Gastrocnemius medialis (tissue), 4 donors: ENCODE measurements around the gene SGIP1. TPM values are rescaled to one million over a fixed set of nuclear protein-coding genes. Genes with fewer than 3 reads are reported as not detected.

Experiments used
- ATAC-seq, 2 donors: fragments of 150-250 bp; one replicate each; pipeline ENCODE4 v1.9.1; 2016
- DNase-seq, 2 donors: peaks; one replicate each; pipeline ENCODE4 v3.0.0-alpha.2; 2019
- H3K27ac ChIP-seq, 4 donors: fragments of 200-600 bp; sonication (generic); 1 replicate in 1 of 4; 2 replicates in 3 of 4; pipeline ENCODE4 v1.5.1; 2016 to 2018; ENCODE audit warnings: mild to moderate bottlenecking in 2 of 4, moderate library complexity in 1 of 4
- H3K27me3 ChIP-seq, 3 donors: fragments of 200-600 bp; sonication (generic) in 2 of 3; 1 replicate in 1 of 3; 2 replicates in 2 of 3; pipeline versions ENCODE4 v1.5.1 to v1.6.0; 2016 to 2019; ENCODE audit warnings: mild to moderate bottlenecking in 1 of 3, moderate library complexity in 1 of 3
- H3K36me3 ChIP-seq, 2 donors: fragments of 200-600 bp; sonication (generic) in 1 of 2; one replicate each; pipeline ENCODE4 v1.5.1; 2017 to 2018
- H3K4me1 ChIP-seq, 2 donors: fragments of 200-600 bp; sonication (generic) in 1 of 2; one replicate each; pipeline ENCODE4 v1.5.1; 2016 to 2017; ENCODE audit warnings: mild to moderate bottlenecking in 2 of 2
- H3K4me3 ChIP-seq, 4 donors: fragments of 200-600 bp; sonication (generic) in 3 of 4; 1 replicate in 1 of 4; 2 replicates in 3 of 4; pipeline ENCODE4 v1.5.1; 2016 to 2019; ENCODE audit warnings: mild to moderate bottlenecking in 2 of 4
- H3K9me3 ChIP-seq, 3 donors: fragments of 200-600 bp; sonication (generic) in 2 of 3; 1 replicate in 1 of 3; 2 replicates in 2 of 3; pipeline ENCODE4 v1.5.1; 2016 to 2019
- POLR2A ChIP-seq, 2 donors: fragments of 450-650 bp; IDR thresholded peaks; one replicate each; pipeline ENCODE4 v1.6.1; 2017; ENCODE audit warnings: antibody characterized with exemption in 2 of 2, mild to moderate bottlenecking in 2 of 2, moderate library complexity in 2 of 2
- in situ Hi-C, 4 donors: fragments of 200-750 bp; cut with MboI; loops; one replicate each; pipeline versions ENCODE4 v1.15.0 to v1.8.0; 2017; ENCODE audit warnings: low sequenced_read_pairs in 4 of 4
- intact Hi-C: fragments of 100-400 bp; cut with DNase I; formaldehyde crosslinking; loops from one replicate; pipeline ENCODE4 v1.15.1; 2023; ENCODE audit warnings: low total_unique reads
- total RNA-seq, 4 donors: library from RNA; depleted of rRNA; stranded (reverse); fragments of >200 nt; gene quantifications; one replicate each; pipeline versions ENCODE4 v1.1.0 to v1.2.3, GENCODE V29; 2016
- TF ChIP-seq, protein P1 (sequence below), 5 experiments: fragments of 450-650 bp in 3 of 5; fragments of 200-600 bp in 2 of 5; sonication (generic) in 2 of 5; IDR thresholded peaks in 4 of 5; conservative IDR thresholded peaks in 1 of 5; 1 replicate in 4 of 5; 2 replicates in 1 of 5; pipeline ENCODE4 v1.5.1; 2016 to 2019; ENCODE audit warnings: antibody characterized with exemption in 5 of 5, mild to moderate bottlenecking in 3 of 5, moderate library complexity in 3 of 5

SGIP1 gene
- total RNA-seq, 4 donors from 2014 or later, result 2.5 to 7.1 (median 2.9) TPM

DNA sequence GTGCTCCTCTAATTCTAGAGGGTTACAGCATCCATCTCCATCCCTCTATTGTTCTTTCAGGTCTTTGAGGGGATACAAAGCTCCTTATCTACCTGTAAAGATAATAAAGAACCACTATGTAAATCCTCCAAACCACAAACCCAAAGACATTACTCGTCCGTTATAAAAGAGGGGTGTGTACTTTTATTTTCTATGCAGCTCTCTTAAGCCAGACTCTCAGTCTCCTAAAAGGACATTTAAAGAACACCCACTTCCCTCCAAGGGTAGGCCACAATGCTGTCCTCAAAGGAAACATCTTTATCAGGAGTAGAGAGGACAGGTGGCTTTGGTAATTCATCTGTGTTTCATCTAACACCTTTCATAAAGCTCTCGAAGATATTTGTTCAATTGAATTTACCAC is 150.4 kb downstream of the SGIP1 start:
- H3K27ac ChIP-seq, result no peak overlapping the region
- intact Hi-C loops, result no loop called here
- no peak for TF ChIP-seq POLR2A (IDR thresholded peaks at IDR 0.05)
- TF ChIP-seq, protein P1, sequence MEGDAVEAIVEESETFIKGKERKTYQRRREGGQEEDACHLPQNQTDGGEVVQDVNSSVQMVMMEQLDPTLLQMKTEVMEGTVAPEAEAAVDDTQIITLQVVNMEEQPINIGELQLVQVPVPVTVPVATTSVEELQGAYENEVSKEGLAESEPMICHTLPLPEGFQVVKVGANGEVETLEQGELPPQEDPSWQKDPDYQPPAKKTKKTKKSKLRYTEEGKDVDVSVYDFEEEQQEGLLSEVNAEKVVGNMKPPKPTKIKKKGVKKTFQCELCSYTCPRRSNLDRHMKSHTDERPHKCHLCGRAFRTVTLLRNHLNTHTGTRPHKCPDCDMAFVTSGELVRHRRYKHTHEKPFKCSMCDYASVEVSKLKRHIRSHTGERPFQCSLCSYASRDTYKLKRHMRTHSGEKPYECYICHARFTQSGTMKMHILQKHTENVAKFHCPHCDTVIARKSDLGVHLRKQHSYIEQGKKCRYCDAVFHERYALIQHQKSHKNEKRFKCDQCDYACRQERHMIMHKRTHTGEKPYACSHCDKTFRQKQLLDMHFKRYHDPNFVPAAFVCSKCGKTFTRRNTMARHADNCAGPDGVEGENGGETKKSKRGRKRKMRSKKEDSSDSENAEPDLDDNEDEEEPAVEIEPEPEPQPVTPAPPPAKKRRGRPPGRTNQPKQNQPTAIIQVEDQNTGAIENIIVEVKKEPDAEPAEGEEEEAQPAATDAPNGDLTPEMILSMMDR (IDR thresholded peaks at IDR 0.05 in 4 of 5, conservative IDR thresholded peaks at IDR 0.05 in 1 of 5), result no peak
- in situ Hi-C loops, result no loop called here
- no peaks in the 10 kb centered on the region for H3K27me3 ChIP-seq
- no peaks in the 10 kb centered on the region for H3K9me3 ChIP-seq
- DNase-seq, result no peak
- H3K36me3 ChIP-seq, result no peaks in the 10 kb centered on the region
- no peak overlapping the region for H3K4me3 ChIP-seq
- no peak for ATAC-seq
- H3K4me1 ChIP-seq, result no peaks in the 10 kb centered on the region

- intact Hi-C loops (no loop called here), in situ Hi-C loops (no loop called here)
- Histone ChIP-seq H3K9me3 (no peaks in the 10 kb centered on the region), H3K4me1 (no peaks in the 10 kb centered on the region), H3K36me3 (no peaks in the 10 kb centered on the region), H3K4me3 (no peak overlapping the region), H3K27ac (no peak overlapping the region), H3K27me3 (no peaks in the 10 kb centered on the region)
- TF ChIP-seq, protein P1 (IDR thresholded peaks at IDR 0.05 in 4 of 5, conservative IDR thresholded peaks at IDR 0.05 in 1 of 5), result no peak
- TF ChIP-seq POLR2A (IDR thresholded peaks at IDR 0.05), result no peak
- DNase-seq (no peak), ATAC-seq (no peak)
These were observed 151.3 kb downstream of the SGIP1 start for GRCh38 chr1:66685265-66685664.

DNA sequence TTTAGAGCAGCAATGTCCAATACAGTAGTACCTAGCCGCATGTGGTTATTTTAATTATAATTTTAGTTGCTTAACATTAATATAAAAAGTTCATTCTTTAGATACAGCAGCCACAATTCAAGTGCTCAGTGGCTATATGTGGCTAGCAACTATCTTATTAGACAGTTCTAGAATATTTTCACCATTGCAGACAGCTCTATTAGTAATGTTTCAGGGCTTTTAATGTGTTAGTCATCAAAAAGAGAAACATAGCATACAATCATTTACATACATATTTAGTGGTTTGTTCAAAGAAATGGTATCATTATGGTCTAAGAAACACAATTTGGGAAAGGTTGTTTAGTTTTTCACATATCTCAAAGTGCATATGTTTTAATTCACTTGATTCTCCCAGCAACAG is 151.7 kb downstream of the SGIP1 start:
- H3K36me3 ChIP-seq, result no peaks in the 10 kb centered on the region
- TF ChIP-seq, protein P1 (IDR thresholded peaks at IDR 0.05 in 4 of 5, conservative IDR thresholded peaks at IDR 0.05 in 1 of 5), result no peak
- TF ChIP-seq POLR2A (IDR thresholded peaks at IDR 0.05), result no peak
- H3K4me1 ChIP-seq, result no peaks in the 10 kb centered on the region
- in situ Hi-C loops (no loop called here), intact Hi-C loops (no loop called here)
- H3K9me3 ChIP-seq, result no peaks in the 10 kb centered on the region
- H3K27ac ChIP-seq, result no peak overlapping the region
- DNase-seq (no peak), ATAC-seq (no peak)
- H3K27me3 ChIP-seq, result no peaks in the 10 kb centered on the region
- H3K4me3 ChIP-seq, result no peak overlapping the region

- Histone ChIP-seq H3K27me3 (no peaks in the 10 kb centered on the region), H3K4me3 (no peak overlapping the region), H3K36me3 (no peaks in the 10 kb centered on the region), H3K4me1 (no peaks in the 10 kb centered on the region), H3K9me3 (no peaks in the 10 kb centered on the region), H3K27ac (no peak overlapping the region)
- ATAC-seq (no peak), DNase-seq (no peak)
- TF ChIP-seq, protein P1 (IDR thresholded peaks at IDR 0.05 in 4 of 5, conservative IDR thresholded peaks at IDR 0.05 in 1 of 5), result no peak
- no peak for TF ChIP-seq POLR2A (IDR thresholded peaks at IDR 0.05)
- in situ Hi-C loops (no loop called here), intact Hi-C loops (no loop called here)
These were observed 152.5 kb downstream of the SGIP1 start for GRCh38 chr1:66686406-66686805.

DNA sequence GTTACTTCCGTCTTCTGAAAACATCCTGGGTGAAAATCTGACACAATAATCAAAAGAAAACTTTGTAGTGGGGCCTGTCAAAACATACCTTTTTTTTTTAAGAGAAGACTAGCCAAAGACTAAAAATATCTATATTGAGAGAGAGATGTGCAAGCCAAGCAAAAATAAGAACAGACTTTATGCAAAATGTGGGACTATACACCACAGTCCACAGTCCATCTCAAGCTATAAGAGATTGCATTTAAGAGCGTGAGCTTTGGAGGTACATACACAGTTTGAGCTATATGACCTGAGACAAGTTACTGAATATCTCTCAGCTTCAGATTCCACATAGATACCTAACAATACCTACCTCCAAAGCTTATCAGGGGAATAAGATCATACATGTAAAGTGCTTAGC is 153.4 kb downstream of the SGIP1 start:
- in situ Hi-C loops (no loop called here), intact Hi-C loops (no loop called here)
- DNase-seq (no peak), ATAC-seq (no peak)
- Histone ChIP-seq H3K4me1 (no peaks in the 10 kb centered on the region), H3K27ac (no peak overlapping the region), H3K27me3 (no peaks in the 10 kb centered on the region), H3K9me3 (no peaks in the 10 kb centered on the region), H3K36me3 (no peaks in the 10 kb centered on the region), H3K4me3 (no peak overlapping the region)
- no peak for TF ChIP-seq POLR2A (IDR thresholded peaks at IDR 0.05)
- TF ChIP-seq, protein P1 (IDR thresholded peaks at IDR 0.05 in 4 of 5, conservative IDR thresholded peaks at IDR 0.05 in 1 of 5), result no peak
